ENCODE results near the gene NOS1. TPM values are rescaled to one million over a fixed set of nuclear protein-coding genes. Genes with fewer than 3 reads are reported as not detected.

NOS1 gene
- polyA plus RNA-seq, 1 donor from 2014 or later = not detected

- Histone ChIP-seq H3K27ac (ENCODE audit: low read length) (no peak overlapping the region), H3K9me3 (ENCODE audit: low read length) (no peaks in the 10 kb centered on the region), H3K4me2 (ENCODE audit: low read length) (no peak overlapping the region), H3K4me3 (ENCODE audit: low read length) (no peak overlapping the region), H2AFZ (ENCODE audit: low read depth, low read length) (no peak overlapping the region), H3K9ac (ENCODE audit: low read length) (no peak overlapping the region), H3K27me3 (ENCODE audit: insufficient read depth, low read depth, low read length) (no peaks in the 10 kb centered on the region), H3K79me2 (replicated peaks; ENCODE audit: insufficient read depth, low read length) (no peaks in the 10 kb centered on the region), H3F3A (ENCODE audit: insufficient read depth, low read length, poor library complexity, severe bottlenecking) (no peaks in the 10 kb centered on the region), H4K20me1 (ENCODE audit: insufficient read depth) (no peaks in the 10 kb centered on the region), H3K36me3 (ENCODE audit: insufficient read depth, low read length) (no peaks in the 10 kb centered on the region), H3K9me2 (ENCODE audit: insufficient read depth, low read length) (no peaks in the 10 kb centered on the region)
- TF ChIP-seq TAF1 (IDR thresholded peaks at IDR 0.05; ENCODE audit: low read depth) (no peak), MXI1 (conservative IDR thresholded peaks at IDR 0.05; ENCODE audit: poor library complexity, severe bottlenecking) (no peak), EP300 (conservative IDR thresholded peaks at IDR 0.05; ENCODE audit: poor library complexity, severe bottlenecking) (no peak), SMC3 (conservative IDR thresholded peaks at IDR 0.05; ENCODE audit: poor library complexity) (peak; percentile 94), RAD21 (conservative IDR thresholded peaks at IDR 0.05) (peak; percentile 95), REST (IDR thresholded peaks at IDR 0.05; ENCODE audit: borderline replicate concordance) (no peak), EZH2 (IDR thresholded peaks at IDR 0.05; ENCODE audit: borderline replicate concordance, insufficient read depth, low read length, poor library complexity, severe bottlenecking) (no peak), CTCF (IDR thresholded peaks at IDR 0.05; ENCODE audit: poor library complexity, severe bottlenecking) (peak; percentile 97)
Measured at GRCh38 chr12:117212563-117213190, 148.7 kb downstream of the NOS1 start.

- Histone ChIP-seq H3K4me3 (ENCODE audit: low read length) (no peak overlapping the region), H2AFZ (ENCODE audit: low read depth, low read length) (no peak overlapping the region), H3F3A (ENCODE audit: insufficient read depth, low read length, poor library complexity, severe bottlenecking) (no peaks in the 10 kb centered on the region), H3K9me2 (ENCODE audit: insufficient read depth, low read length) (no peaks in the 10 kb centered on the region), H3K9ac (ENCODE audit: low read length) (no peak overlapping the region), H3K36me3 (ENCODE audit: insufficient read depth, low read length) (no peaks in the 10 kb centered on the region), H3K27me3 (ENCODE audit: insufficient read depth, low read depth, low read length) (no peaks in the 10 kb centered on the region), H3K9me3 (ENCODE audit: low read length) (no peaks in the 10 kb centered on the region), H3K79me2 (replicated peaks; ENCODE audit: insufficient read depth, low read length) (no peaks in the 10 kb centered on the region), H3K27ac (ENCODE audit: low read length) (no peak overlapping the region), H3K4me2 (ENCODE audit: low read length) (no peak overlapping the region), H4K20me1 (ENCODE audit: insufficient read depth) (no peaks in the 10 kb centered on the region)
- TF ChIP-seq POLR2AphosphoS5 (IDR thresholded peaks at IDR 0.05) = no peak
- no peak for TF ChIP-seq TAF1 (IDR thresholded peaks at IDR 0.05; ENCODE audit: low read depth)
- no peak for TF ChIP-seq RAD21 (conservative IDR thresholded peaks at IDR 0.05)
- TF ChIP-seq MXI1 (conservative IDR thresholded peaks at IDR 0.05; ENCODE audit: poor library complexity, severe bottlenecking) = no peak
- no peak for TF ChIP-seq EP300 (conservative IDR thresholded peaks at IDR 0.05; ENCODE audit: poor library complexity, severe bottlenecking)
- no peak for TF ChIP-seq EZH2 (IDR thresholded peaks at IDR 0.05; ENCODE audit: borderline replicate concordance, insufficient read depth, low read length, poor library complexity, severe bottlenecking)
Measured at GRCh38 chr12:117210266-117210918, 151.0 kb downstream of the NOS1 start.
